COLO829 (cell line): Measurements from ENCODE around the gene MIPOL1.

Experiments used
- DNase-seq: peaks from one replicate; pipeline ENCODE4 v3.0.0; 2012; ENCODE audit warnings: low spot score

MIPOL1 gene

DNA sequence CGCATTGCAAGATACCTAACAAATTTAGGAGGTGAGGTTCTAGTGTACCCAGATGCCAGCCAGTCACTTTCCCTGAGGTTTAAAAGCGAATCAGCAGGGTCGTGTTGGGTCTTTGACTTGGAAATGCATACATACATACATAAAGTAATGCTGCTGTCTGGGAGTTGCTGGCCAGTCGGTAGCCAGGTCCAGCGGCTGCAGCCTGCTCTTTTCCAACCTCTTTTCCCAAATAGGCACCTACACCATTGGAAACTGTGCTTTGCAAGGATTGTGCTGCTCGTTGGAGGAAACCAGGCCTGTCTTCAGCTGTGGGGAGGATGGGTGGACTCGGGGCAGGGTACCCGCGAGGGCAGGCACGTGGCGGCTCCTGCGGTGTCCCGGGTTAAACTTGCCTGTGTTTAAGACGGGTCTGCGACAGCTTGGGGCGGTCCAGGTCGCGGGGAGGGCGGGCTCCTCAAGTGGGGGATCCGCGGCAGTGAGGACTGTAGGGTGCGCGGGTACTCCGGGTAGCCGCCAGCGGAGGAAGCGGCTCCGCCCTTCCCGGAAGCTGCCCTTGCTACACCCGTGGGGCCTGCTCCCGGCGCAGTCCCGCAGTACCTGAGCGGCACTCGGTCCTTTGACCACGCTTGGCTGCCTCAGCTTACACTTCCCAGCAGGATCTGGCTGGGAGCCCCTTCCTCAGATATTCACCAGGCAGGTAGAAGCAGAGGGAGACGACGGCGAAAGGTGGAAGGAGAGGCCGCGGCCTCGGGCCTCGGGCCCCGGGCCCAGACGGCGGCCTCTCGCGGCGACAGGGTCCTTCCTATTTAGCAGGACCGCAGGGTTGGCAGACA lies 400.4 kb downstream of the MIPOL1 start:
- DNase-seq = no peak

DNA sequence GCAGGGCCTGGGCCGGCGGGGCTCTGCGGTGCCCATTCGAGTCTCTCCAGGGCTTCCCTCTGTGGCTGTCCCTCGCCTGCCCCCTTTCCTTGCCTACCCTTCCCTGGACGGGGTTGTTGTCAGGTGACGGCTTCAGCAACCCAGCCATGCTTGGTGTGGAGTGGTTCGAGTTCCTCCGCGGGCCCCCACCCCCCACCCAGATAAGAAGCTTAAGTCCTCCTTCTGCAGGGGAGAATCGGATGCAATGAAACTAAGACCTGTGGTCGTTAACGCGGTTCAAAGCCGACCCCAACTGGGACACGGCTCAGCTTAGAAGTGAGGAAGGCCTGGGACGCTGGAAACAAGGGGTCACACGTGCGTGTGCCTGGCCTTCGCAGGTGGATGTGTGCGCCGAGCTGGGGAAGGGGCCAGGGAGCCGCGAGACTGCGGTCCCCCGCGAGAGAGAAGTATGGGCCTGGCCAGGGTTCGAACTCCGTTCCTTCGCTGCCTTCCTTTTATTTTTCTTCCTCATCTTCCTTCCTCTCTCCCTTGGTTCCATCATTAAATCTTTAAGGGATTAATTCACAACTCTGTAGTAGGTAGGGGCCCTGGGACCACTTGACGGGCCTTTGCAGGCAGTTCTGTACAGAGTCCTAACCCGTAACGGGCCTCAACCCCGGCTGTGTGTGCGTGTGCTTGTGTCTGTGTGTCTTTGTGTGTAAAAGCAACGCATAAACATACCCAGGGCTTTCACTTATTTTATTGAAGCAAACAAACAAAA lies 401.2 kb downstream of the MIPOL1 start:
- no peak for DNase-seq

DNA sequence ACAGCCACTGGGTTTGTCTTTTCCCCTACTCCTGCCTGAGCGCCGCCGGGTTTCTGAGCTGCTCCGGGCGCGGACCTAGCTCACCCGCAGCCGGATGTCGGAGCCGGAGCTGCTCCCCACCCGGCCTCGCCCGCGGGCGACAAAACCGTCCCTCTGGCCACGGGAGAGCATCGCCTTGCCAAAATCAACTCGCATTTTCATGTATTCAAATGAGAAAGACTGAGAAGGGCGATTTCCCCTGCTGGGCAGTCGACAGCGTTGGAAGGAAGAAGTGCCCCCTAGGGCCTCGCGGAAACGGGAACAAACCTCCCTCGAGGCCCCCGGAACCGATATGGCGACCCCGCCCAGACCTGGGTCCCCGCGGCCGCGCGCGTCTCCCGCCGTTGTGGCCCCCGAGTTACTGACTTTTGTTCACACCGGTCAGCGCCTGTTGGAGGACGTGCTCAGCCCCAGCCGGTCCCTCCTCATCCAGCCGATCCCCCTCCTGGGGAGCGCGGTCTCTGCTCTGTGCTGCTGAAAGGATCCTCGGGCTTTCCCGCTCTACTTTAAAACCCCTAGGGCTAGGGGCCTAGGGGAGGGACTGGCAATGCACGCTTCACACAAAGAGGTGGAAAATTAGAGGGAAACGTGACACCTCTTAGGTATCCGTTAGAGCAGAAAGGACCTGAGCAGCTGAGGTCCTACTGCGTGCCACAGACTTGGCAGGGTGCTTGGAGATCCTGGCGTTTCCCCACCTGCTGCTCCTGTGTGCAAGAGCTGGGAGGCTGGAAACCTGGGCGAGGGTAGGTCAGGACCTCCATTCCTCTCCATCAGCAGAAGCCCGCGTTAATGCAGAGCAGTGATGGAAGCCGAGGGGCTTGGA lies 402.0 kb downstream of the MIPOL1 start:
- DNase-seq = no peak

GRCh38 chr14:37600880-37601741 lies 403.4 kb downstream of the MIPOL1 start:
- no peak for DNase-seq

- no peak for DNase-seq
Observed at GRCh38 chr14:37601865-37602264, 404.1 kb downstream of the MIPOL1 start.
